NCI-H2196 (cell line): Measurements from ENCODE around the gene PLEKHM2.

Source experiments
- DNase-seq: peaks from one replicate; lab custom pipeline; 2025; ENCODE audit not compliant: unreplicated experiment; lab: John Stamatoyannopoulos, UW

Gene PLEKHM2

DNA sequence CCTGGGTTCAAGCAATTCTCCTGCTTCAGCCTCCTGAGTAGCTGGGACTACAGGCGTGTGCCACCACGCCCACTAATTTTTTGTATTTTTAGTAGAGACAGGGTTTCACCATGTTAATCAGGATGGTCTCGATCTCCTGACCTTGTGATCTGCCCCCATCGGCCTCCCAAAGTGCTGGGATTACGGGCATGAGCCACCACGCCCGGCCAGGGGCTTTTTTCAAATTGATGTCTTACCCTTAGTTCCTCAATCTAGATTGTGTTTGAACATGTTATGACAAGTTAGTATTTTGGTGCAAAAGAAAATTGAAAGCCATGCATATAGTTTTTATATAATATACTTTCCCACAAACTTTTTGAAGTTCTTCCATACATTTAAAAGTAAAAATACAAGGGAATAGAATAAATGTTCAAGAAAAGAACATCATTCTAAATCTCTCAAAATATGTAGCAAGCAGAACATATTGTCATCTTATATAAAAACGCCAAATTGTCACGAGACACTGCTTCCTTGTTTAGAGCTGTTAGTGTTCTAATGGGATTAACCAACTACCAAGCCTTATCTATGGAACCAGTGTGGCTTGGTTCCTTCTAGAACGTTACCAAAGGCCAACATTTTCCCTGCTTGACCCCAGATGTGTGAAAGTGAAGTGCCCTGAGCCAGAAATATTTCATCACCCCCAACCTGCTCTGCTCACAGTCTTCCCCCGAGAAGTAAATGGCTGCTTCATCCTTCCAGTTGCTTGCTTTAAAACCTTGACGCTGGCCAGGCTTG is 9.5 kb upstream of the PLEKHM2 start:
- DNase-seq = no peak

DNA sequence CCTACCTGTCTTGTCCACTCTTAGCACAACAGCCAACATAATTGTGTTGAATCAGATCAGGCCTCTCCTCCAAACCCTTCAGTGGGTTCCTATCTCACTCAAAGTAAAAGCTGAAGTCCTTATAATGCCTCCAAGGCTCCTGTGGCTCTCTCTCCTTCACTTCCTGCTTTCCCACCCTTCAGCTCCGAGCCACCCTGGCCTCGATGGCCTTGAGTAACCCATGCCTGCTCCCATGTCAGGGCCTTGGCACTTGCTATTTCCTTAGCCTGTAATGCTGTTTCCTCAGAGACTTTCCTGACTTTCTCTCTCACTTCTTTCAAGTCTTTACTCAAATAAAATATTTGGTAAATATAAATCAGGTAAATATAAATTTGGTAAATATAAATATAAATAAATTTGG is 8.1 kb upstream of the PLEKHM2 start:
- DNase-seq = no peak

DNA sequence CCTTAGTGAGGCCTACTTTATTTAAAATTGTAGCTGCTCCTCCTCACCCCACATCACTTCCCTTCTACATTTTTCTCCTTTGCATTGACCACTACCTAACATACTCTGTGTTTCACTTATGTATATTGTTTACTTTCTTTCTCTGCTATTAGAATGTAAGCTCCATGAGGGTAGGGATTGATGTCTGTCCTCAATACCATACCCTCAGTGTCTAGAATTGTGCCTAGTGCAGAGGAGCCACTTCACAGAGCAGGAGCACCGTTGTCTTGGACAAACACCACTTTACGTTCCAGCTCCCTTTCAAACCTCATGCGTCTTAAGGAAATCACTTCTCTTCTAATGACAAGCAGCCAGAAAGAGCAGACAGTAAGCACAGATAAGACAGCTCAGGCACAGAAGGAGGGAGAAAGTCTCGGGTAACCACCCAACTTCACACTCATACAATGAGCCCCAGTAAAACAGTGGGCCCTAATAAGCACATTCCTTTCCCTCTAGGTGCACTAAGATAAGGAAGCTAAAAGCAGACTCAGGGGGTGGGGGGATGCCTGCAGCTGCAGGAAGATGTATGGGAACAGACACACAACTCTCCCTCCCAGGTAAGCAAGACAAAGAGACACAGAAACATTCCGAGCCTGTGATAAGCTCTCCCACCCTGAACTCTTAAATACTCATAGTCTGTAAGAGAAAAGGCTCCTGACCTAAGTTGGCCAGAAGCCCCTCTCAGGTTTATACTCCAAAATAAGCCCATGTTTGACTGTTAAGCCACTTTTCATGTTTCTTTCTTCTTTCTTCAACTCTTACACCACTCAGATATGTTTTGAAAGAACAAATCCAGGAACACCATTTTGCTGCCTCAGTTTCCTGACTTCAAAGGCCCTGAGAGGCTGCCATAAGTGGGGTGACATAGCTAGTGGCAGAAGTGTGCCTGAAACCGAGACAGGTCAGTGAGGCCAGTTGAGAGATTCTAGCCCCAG is 7.1 kb upstream of the PLEKHM2 start:
- DNase-seq = no peak

DNA sequence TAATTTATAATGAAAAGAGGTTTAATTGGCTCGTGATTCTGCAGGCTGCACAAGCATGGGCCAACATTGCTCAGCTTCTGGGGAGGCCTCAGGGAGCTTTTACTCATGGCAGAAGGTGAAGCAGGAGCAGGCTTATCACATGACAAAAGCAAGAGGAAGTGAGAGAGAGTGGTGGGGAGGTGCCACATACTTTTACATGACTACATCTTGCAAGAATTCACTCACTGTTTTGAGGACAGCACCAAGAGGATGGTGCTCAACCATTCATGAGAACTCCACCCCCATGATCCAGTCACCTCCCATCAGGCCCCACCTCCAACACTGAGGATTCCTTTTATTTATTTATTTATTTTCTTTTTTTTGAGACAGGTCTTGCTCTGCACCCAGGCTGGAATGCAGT is 5.5 kb upstream of the PLEKHM2 start:
- DNase-seq = no peak

DNA sequence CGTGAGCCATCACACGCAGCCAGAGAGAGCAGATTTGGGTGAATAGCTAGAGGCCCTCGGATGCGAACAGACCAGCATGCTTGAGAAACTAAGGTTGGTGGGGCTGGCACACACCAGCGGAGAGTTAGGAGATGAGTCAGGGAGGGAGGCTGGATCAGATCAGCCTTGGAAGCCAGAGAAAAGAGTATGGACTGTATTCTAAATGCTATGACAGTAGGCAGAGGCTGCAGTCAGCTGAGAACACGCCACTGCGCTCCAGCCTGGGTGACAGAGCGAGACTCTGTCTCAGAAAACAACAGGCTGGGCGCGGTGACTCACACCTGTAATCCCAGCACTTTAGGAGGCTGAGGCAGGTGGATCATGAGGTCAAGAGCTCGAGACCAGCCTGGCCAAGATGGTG is 4.0 kb upstream of the PLEKHM2 start:
- no peak for DNase-seq

DNA sequence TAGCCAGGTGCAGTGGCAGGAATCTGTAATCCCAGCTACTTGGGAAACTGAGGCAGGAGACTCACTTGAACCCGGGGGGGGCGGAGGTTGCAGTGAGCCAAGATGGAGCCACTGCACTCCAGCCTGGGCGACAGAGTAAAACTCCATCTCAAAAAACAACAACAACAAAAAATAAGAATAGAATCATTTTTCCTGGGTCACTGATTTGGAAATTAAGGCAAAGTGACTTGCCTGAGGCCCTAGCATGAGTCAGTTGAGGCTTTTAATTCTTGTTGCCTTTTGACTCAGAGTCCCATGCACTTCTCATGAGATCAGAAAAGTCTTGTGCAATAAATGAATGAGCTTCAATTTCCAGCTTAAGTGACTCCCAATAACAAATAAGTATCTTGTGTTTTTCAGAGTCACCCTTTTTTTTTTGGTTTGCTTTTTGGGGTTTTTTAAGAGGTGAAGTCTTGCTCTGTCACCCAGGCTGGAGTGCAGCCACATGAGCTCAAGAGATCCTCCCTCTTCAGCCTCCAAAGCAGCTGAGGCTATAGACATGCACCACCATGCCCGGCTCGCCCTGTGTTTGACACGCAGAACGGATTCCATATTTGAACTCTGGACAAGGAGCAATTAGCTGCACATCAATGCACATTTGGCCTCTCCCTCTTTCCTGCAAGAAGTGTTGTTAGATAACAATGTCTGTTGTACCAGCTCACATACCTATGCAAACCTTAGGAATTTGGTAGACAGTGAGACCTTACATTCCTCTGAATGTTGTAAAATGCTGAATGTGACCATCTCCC is 3.4 kb upstream of the PLEKHM2 start:
- DNase-seq = no peak

DNA sequence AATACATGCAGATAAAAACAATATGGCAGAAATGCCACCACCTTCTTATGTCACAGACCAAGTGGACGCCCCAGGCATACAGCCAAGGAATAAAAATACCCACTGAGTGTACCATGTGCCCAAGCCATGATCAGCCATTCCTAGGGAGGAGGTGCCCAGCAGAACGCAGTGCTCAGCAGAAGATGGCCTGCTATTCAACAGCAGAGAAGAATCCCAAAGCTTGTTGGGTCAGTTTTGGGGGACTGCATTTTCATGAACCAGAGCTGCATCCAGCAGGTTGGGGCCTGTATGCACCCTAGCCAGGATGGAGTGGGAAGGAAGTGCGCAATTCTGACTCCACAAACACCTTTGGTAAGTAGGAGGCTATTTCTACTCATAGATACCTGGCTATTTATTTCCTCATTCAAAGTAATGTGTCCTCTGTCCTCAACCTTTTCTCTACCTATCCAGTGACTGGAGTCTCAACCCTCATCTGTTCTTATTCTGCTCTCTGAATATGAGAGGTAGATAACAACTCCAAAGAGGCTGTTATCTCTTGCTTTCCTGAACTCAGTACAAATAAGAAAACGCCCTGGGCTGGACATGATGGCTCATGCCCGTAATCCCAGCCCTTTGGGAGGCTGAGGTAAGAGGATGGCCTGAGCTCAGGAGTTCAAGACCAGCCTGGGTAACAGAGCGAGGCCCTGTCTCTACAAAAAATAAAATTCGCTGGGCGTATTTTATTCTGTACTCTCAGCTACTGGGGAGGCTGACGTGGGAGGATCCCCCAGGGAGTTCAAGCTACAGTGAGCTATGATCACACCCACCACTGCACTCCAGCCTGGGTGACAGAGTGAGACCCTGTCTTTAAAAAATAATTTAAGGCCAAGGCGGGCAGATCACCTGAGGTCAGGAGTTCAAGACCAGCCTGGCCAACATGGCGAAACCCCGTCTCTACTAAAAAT is 2.5 kb upstream of the PLEKHM2 start:
- no peak for DNase-seq

DNA sequence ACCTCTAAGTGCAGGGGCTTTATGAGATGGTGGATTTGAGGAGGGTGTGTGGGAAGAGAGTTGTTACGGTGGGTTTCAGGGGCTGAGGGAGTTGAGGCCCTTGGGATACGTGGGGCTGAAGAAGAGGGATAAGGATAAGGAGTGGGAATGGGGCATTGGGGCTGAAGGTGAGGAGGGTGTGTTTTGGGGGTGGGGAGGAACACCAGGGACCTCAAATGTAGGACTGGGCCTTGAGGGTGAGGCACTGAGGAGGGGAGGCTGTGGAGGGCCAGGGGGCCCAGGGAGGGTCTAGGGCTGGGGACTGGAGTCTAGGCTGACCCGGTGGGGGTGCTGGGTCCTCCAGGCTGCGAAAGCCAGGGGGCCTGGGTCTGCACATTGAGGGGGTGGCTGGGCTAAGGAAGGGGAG is 1.2 kb upstream of the PLEKHM2 start:
- DNase-seq = no peak

DNA sequence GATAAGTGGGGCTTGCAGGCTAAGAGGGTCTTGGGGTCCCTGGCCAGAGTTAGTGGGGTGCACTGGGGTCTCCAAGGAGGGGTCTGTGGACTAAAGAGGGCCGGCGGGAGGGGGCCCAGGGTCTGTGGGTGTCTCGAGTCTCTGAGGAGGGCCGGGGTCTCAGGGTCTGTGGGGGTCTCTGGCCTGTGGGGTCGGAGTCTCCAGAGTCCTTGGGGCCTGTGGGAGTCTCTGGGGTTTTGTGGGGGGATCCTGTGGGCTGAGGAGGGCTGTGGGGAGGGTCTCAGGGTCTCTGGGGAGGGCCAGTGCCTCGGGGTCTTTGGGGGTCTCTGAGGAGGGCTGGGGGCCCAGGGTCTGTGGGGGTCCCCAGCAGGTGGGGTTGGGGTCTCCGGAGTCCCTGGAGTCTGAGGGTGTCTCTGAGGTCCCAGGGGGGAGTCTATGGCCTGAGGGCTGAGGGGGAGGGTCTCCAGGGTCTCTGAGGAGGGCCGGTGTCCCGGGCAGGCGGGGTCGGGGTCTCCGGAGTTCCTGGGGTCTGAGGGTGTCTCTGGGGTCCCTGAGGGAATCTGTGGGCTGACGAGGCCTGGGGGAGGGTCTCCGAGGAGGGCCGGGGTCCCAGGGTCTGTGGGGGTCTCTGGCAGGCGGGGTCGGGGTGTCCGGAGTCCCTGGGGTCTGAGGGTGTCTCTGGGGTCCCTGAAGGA is 628 bp upstream of the PLEKHM2 start:
- no peak for DNase-seq

DNA sequence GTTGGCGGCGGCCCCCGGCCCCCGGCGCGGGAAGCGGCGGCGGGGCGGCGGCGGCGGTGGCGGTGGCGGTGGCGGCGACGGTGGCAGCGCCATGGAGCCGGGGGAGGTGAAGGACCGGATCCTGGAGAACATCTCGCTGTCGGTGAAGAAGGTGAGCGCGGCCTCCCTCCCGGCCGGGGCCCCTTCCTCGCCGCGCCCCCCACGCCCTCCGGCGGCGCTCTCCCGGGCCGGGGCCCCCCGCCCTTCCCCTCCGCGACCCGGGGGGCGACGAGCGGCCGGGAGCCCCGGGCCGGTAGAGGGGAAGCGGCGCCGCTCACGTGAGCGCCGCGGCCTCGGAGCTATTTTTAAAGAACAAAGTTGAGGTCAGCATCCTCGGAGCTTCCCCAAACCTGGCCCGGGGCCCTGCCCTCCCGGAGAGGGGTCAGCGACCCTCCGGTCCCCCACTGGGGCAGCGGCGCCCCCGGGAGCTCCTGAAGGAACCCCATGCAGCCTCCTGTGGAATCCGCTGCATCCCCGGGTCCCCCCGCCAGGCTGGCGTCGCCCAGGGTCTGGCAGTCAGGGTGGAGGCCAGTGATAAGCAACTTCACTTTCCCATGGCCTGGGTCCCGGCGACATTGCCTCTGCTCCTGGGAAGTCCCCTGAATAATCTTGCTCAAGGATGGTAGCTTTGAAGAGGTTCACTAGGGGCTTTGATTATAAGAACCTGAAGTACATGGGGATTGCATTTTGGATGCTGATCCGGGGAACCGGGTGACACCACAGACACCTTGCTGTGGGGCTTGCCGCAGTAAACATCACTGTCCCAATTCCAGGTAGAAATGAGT is 560 bp downstream of the PLEKHM2 start:
- no peak for DNase-seq

DNA sequence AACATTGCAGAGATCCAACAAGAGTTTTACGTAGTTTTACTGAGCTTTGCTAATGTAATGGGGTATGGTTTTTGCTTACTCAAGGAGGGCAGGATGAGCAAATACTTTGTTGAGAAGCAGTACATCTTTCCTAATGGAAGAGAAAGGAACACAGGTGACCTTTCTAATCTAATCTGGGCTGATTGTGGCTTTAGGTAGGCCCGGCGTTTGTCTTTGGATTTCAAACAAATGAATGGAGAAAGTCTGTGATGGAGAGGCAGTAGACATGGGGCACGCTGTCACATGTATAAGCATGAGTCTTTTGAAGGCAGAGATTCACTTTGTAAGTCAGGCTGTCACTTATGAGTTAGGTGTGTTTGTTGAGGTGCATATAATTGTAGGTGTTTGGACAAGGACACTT is 1.7 kb downstream of the PLEKHM2 start:
- DNase-seq = no peak

DNA sequence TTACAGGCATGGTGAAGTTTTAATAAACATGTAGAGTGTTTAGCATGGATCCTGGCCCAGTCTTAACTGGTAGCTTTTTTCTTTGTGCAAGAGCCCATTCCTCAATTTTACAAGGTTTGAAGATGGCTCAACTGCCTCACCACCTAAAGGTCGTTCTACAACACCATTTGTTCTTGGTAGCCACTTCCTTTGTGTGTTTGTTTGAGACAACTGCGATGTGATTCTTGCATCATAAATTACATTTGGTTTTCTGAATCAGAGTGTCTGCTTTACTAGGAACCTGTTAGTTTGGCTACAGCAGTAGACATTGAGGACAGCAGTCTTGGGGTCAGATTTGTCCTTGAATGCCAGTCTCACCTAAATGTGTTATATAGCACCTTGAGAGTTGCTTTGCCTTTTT is 3.3 kb downstream of the PLEKHM2 start:
- no peak for DNase-seq

DNA sequence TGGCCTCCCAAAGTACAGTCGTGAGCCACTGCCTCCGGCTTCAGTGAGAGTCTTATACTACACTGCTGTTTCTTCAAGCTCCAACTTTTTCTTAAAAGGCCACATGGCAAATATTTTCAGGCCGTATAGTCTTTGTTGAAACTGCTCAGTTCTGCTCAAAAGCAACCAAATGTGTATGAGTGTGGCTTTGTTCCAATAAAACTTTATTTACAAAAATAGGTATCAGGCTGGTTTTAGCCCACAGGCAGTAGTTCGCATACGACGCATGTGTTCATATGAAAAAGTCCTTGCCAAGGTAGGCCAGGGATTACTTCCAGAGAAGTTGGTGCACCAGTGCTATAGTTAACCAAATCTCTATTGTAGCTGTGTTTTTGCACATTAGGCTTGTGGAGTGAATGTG is 6.2 kb downstream of the PLEKHM2 start:
- no peak for DNase-seq

DNA sequence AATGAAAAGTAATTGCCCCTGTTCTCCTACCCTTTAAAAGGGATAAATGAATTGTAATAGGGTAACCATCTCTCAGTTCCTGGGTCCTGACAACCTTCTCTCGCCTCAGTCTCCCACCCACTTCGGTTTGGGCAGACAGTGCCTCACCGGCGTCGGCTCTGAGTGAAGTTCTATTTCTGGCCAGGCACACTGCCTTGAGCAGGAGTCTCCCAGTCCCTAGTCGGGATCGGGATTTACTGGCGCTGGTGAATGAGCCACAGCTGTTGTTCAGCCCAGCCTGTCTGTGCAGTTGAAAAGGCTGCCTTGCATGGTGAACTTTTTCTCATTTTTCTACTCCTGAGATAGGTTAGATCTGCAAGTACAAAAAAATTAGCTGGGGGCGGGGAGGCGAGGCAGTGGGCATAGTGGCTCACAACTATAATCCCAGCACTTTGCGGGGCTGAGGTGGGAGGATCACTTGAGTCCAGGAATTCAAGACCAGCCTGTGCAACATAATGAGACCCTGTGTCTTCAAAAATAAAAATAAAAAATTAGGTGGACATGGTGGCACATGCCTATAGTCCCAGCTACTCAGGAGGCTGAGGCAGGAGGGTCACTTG is 7.4 kb downstream of the PLEKHM2 start:
- DNase-seq = no peak

DNA sequence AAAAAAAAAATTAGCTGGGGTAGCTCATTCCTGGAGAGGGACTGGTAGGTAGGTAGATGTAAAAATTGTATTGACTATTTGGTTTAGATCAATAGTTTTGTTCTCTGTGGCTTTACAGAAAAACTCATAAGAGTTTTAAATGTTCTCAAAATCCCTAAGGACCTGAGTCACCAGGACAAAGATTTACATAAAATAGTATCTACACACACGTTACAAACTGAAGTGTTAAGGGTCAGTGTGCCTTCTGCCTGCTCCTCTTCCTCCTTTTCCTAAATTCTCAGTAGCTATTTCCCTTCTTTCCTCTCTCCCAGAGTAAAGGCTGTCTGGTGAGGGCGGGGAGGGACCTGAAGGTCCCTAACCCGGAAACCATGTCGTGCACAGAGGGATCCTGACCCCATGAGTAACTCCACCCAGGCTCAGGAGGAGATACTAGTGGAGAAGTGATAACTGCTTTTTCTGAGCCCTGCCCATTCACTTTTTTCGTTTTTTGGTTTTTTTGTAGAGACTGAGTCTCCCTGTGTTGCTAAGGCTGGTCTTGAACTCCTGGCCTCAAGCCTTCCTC is 8.1 kb downstream of the PLEKHM2 start:
- no peak for DNase-seq

DNA sequence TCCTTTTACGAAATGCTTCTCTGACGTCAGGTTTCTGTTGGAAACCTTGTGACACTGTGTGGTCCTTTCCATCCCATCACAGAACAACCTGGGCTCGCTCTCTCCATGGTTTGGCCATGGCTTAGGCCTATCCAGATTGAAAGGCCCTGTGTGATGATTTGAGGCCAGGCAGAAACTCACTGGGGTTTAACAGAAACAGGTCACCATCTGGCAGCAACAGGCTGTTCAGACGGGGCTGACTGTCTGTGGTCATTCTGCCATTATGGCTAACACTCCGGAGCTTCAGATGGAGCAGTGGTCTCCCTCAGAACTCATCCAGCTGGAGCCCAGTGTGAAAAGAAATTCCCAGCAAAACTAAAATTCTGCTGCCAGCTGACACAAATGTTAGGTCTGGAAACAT is 9.3 kb downstream of the PLEKHM2 start:
- no peak for DNase-seq

DNA sequence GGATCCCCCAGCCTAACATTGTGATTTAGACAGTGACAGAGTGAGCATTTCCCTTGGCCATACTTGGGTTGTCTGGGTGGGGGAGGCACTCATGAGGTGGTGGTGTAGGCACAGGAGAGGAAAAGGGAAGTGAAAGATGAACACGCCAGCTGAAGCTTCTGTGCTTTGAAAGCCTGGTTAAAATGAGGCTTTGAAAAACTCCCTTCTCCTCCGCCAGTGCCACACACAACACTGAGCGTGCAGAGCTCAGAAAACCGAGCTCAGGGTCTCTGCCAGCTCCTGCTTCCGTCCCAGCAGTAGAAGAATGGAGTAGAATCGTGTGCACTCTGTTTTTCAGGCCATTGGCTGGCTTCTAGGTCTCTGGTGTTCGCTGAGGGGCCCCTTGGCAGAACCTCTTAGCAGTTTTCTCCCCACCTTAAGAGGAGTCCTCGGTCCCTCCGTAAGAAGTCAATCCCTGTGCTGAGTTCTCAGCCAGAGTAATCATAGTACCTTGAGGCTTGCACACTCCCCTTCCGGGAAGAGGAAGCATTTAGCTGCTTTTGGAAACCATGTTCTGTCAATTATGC is 12.9 kb downstream of the PLEKHM2 start:
- no peak for DNase-seq

DNA sequence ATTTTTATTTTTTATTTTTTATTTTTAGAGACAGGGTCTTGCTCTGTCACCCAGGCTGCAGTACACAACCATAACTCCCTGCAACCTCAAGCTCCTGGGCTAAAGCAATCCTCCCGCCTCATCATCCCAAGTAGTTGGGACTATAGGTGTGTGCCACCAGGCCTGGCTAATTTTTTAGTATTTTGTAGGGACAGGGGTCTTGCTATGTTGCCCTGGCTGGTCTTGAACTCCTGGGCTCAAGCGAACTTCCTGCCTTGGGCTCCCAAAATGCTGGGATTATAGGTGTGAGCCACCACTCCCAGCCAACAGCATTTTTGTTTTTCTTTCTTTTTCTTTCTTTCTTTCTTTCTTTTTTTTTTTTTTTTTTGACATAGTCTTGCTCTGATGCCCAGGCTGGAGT is 14.1 kb downstream of the PLEKHM2 start:
- DNase-seq = no peak
